Trophoblast cell (in vitro differentiated cells and primary cell): ENCODE results near the gene SLAIN1.

Source experiments
- DNase-seq, 2 donors: peaks; one replicate each; pipeline ENCODE4 v3.0.0-alpha.2; 2016
- H2AFZ ChIP-seq: 2 replicates; pipeline ENCODE4 v1.6.1; 2013; ENCODE audit warnings: low read length, moderate library complexity, mild to moderate bottlenecking; ENCODE audit not compliant: insufficient read depth, poor library complexity
- H2AK5ac ChIP-seq: 2 replicates; pipeline ENCODE4 v1.6.1; 2013; ENCODE audit warnings: mild to moderate bottlenecking, low read length
- H2BK120ac ChIP-seq: 2 replicates; pipeline ENCODE4 v1.6.1; 2013; ENCODE audit warnings: low read length, mild to moderate bottlenecking, moderate library complexity; ENCODE audit not compliant: insufficient read depth, poor library complexity
- H2BK12ac ChIP-seq: 2 replicates; pipeline ENCODE4 v1.6.1; 2013; ENCODE audit warnings: mild to moderate bottlenecking, low read length, moderate library complexity
- H2BK5ac ChIP-seq: 2 replicates; pipeline ENCODE4 v1.6.1; 2013; ENCODE audit warnings: low read length, low read depth, moderate library complexity, mild to moderate bottlenecking; ENCODE audit not compliant: poor library complexity
- H3K14ac ChIP-seq: 2 replicates; pipeline ENCODE4 v1.6.1; 2013; ENCODE audit warnings: mild to moderate bottlenecking, low read length
- H3K18ac ChIP-seq: 2 replicates; pipeline ENCODE4 v1.6.1; 2013; ENCODE audit warnings: mild to moderate bottlenecking, low read length
- H3K23ac ChIP-seq: 2 replicates; pipeline ENCODE4 v1.6.1; 2013; ENCODE audit warnings: low read length
- H3K27ac ChIP-seq: 2 replicates; pipeline ENCODE4 v1.5.1; 2013; ENCODE audit warnings: low read depth, mild to moderate bottlenecking, inconsistent platforms, low read length, moderate library complexity
- H3K27me3 ChIP-seq: 2 replicates; pipeline ENCODE4 v1.6.1; 2013; ENCODE audit warnings: inconsistent platforms, mild to moderate bottlenecking, low read length, moderate library complexity; ENCODE audit not compliant: insufficient read depth
- H3K36me3 ChIP-seq, 2 experiments: 1 replicate in 1 of 2; 2 replicates in 1 of 2; pipeline ENCODE4 v1.6.1; 2013; ENCODE audit warnings: low read length in 2 of 2, mild to moderate bottlenecking in 2 of 2, moderate library complexity in 1 of 2; ENCODE audit not compliant: insufficient read depth in 2 of 2, control insufficient read depth in 1 of 2
- H3K4ac ChIP-seq: 2 replicates; pipeline ENCODE4 v1.6.1; 2013; ENCODE audit warnings: low read depth, mild to moderate bottlenecking, low read length, moderate library complexity
- H3K4me1 ChIP-seq, 2 experiments: 1 replicate in 1 of 2; 2 replicates in 1 of 2; pipeline ENCODE4 v1.6.1; 2013; ENCODE audit warnings: low read length in 2 of 2, mild to moderate bottlenecking in 2 of 2, moderate library complexity in 1 of 2; ENCODE audit not compliant: insufficient read depth in 2 of 2, control insufficient read depth in 1 of 2
- H3K4me2 ChIP-seq: 2 replicates; pipeline ENCODE4 v1.6.1; 2013; ENCODE audit warnings: inconsistent platforms, mild to moderate bottlenecking, low read length, moderate library complexity
- H3K4me3 ChIP-seq: 2 replicates; pipeline ENCODE4 v1.5.1; 2013; ENCODE audit warnings: mild to moderate bottlenecking, low read depth, low read length, inconsistent platforms
- H3K79me1 ChIP-seq: one replicate; pipeline ENCODE4 v1.6.1; 2013; ENCODE audit warnings: low read length
- H3K79me2 ChIP-seq: 2 replicates; pipeline ENCODE4 v1.6.1; 2013; ENCODE audit warnings: low read length, mild to moderate bottlenecking; ENCODE audit not compliant: control insufficient read depth, insufficient read depth, poor library complexity
- H3K9ac ChIP-seq: 2 replicates; pipeline ENCODE4 v1.6.1; 2013; ENCODE audit warnings: mild to moderate bottlenecking, low read length
- H3K9me3 ChIP-seq: 2 replicates; pipeline ENCODE4 v1.6.1; 2013; ENCODE audit warnings: low read depth, mild to moderate bottlenecking, control low read depth, inconsistent platforms, low read length; ENCODE audit not compliant: insufficient read depth
- H4K12ac ChIP-seq: 2 replicates; pipeline ENCODE4 v1.6.1; 2013; ENCODE audit warnings: low read depth, mild to moderate bottlenecking, low read length, moderate library complexity
- H4K8ac ChIP-seq: 2 replicates; pipeline ENCODE4 v1.6.1; 2013; ENCODE audit warnings: low read depth, mild to moderate bottlenecking, low read length, moderate library complexity
- H4K91ac ChIP-seq: one replicate; pipeline ENCODE4 v1.6.1; 2013; ENCODE audit warnings: low read depth, mild to moderate bottlenecking, low read length, moderate library complexity
- WGBS: extraction: QIAGEN DNeasy Blood & Tissue Kit; methylation state at CpG from one replicate; pipeline ENCODE4 v1.1.7; 2013; ENCODE audit warnings: missing lambda C conversion rate; ENCODE audit not compliant: insufficient read length, insufficient coverage; ENCODE audit errors: extremely low coverage; 5-methylcytosine and 5-hydroxymethylcytosine counted together

The SLAIN1 gene

DNA sequence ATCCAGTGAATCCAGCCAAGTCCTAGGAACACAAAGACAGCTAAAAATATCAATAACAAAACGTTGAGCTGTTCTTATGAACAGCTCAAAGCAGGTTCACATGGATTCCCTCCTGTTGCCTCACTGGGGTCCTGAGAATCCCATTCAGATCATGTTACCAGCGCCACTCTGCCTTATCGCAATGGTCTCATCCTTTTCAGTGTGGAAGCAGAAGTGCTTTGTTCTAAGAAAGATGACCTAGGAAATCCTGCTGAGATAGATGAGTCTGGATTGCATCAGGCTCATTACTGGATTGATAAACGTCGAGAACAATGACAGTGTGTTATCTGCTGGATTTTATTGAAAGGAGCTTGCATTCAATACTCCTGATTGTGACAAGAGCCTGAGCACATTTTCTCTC, 87.0 kb downstream of the SLAIN1 start:
- no CpG with 5 or more reads among the region's 5 CpGs for WGBS
- Histone ChIP-seq H3K79me1 (peaks cover 3% of the 10 kb centered on the region), H3K18ac (no peak overlapping the region), H3K14ac (no peak overlapping the region), H2BK120ac (no peak overlapping the region), H4K12ac (no peak overlapping the region), H3K79me2 (no peaks in the 10 kb centered on the region), H3K27me3 (no peaks in the 10 kb centered on the region), H3K36me3 (no peaks in the 10 kb centered on the region), H3K9ac (no peak overlapping the region), H3K4me2 (no peak overlapping the region), H3K4me3 (no peak overlapping the region), H3K4me1 (peaks cover 3 to 7% of the 10 kb centered on the region in 2 experiments), H3K9me3 (no peaks in the 10 kb centered on the region), H3K23ac (no peak overlapping the region), H2BK5ac (no peak overlapping the region), H2BK12ac (no peak overlapping the region), H4K91ac (no peak overlapping the region), H4K8ac (no peak overlapping the region), H3K4ac (no peak overlapping the region), H2AFZ (no peak overlapping the region), H2AK5ac (no peak overlapping the region), H3K27ac (no peak overlapping the region)
- no peak for DNase-seq

DNA sequence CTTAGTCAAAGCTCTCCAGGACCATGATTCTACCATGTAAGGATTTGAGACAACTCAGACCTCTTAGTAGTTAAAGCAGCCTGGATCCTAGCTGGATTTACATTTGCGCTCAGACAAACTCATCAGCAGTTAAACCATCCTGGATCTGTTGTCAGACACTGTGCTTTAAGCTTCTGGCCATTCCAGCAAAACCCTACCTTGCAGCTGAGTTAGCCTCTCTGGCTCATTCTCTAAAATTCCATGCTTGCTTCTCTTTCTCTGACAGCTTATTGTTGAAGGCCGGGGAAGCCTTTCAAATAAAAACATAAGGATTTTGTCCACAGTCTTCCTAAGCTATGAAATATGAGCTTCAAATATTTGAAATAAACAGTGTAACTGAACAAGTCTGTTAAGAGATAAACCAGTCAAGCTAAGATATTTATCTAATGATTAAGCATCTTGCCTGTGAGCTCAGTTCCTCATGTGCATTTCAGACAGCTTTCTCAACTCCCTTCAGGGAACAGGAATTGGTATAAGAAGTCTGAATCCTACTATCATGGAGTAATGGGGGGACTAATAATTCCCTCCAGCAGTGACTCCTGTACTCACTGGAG, 89.3 kb downstream of the SLAIN1 start:
- H4K12ac ChIP-seq: no peak overlapping the region
- H3K9ac ChIP-seq: no peak overlapping the region
- no peak overlapping the region for H2AFZ ChIP-seq
- no peak overlapping the region for H2BK5ac ChIP-seq
- H3K4me3 ChIP-seq: no peak overlapping the region
- no peak overlapping the region for H4K8ac ChIP-seq
- no peak overlapping the region for H2AK5ac ChIP-seq
- H3K4me2 ChIP-seq: no peak overlapping the region
- no peak overlapping the region for H3K4ac ChIP-seq
- no peak overlapping the region for H3K14ac ChIP-seq
- WGBS: no CpG with 5 or more reads among the region's 2 CpGs
- H3K36me3 ChIP-seq: no peaks in the 10 kb centered on the region
- peaks cover 9% of the 10 kb centered on the region for H3K9me3 ChIP-seq
- peaks cover 0 to 2% of the 10 kb centered on the region in 2 experiments for H3K4me1 ChIP-seq
- H2BK120ac ChIP-seq: no peak overlapping the region
- no peak overlapping the region for H2BK12ac ChIP-seq
- no peaks in the 10 kb centered on the region for H3K79me2 ChIP-seq
- H3K18ac ChIP-seq: no peak overlapping the region
- H3K79me1 ChIP-seq: no peaks in the 10 kb centered on the region
- no peak overlapping the region for H3K23ac ChIP-seq
- H3K27ac ChIP-seq: no peak overlapping the region
- no peaks in the 10 kb centered on the region for H3K27me3 ChIP-seq
- no peak overlapping the region for H4K91ac ChIP-seq
- DNase-seq: no peak

DNA sequence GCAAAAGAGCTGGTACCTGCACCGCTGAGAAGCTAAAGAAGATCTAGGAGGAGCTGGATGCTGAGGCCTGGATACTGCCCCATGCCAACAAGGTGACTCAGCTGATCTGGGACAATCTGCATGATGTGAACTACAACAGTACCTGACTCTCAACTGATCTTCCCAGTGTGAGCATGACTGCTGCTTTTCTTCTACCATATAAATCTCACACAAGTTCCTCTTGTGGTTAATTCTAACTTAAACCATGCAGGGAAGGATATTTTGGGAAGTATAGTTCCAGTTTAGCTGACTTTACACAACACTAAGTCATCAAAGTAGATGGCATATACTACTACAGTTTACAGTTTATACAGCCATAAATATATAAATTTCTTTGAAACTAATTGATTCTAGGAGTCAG, 91.9 kb downstream of the SLAIN1 start:
- H4K91ac ChIP-seq: no peak overlapping the region
- H3K23ac ChIP-seq: no peak overlapping the region
- H2AK5ac ChIP-seq: no peak overlapping the region
- H4K8ac ChIP-seq: no peak overlapping the region
- no peak overlapping the region for H2BK12ac ChIP-seq
- no peak overlapping the region for H3K4me2 ChIP-seq
- H3K4me1 ChIP-seq: peaks cover 0 to 2% of the 10 kb centered on the region in 2 experiments
- H3K27me3 ChIP-seq: no peaks in the 10 kb centered on the region
- no peak overlapping the region for H3K4me3 ChIP-seq
- H3K36me3 ChIP-seq: no peaks in the 10 kb centered on the region
- H3K79me1 ChIP-seq: no peaks in the 10 kb centered on the region
- H4K12ac ChIP-seq: no peak overlapping the region
- H3K18ac ChIP-seq: no peak overlapping the region
- no peak overlapping the region for H3K14ac ChIP-seq
- peaks cover 9% of the 10 kb centered on the region for H3K9me3 ChIP-seq
- no peak overlapping the region for H3K27ac ChIP-seq
- no peak for DNase-seq
- WGBS: no CpG with 5 or more reads among the region's 1 CpG
- no peaks in the 10 kb centered on the region for H3K79me2 ChIP-seq
- H2BK120ac ChIP-seq: no peak overlapping the region
- H2AFZ ChIP-seq: no peak overlapping the region
- no peak overlapping the region for H3K9ac ChIP-seq
- H3K4ac ChIP-seq: no peak overlapping the region
- H2BK5ac ChIP-seq: no peak overlapping the region

DNA sequence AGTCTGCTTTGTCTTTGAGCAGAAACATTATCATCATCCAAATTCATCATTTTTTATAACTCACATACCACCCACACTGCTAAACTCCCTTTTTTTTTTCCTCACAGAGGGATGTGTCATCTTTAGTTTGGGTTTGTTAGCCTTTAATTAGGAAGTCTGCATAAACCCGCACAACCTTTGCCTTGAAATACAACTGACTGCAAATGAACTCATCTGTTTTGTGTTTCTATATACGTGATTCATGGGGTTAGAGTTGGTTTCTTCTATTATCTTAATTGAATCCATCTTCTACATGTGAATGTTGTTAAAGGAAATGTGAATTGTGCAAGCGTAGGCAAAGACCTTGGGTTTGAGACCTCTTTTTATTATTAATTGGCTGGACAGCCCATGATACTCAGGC, 102.7 kb downstream of the SLAIN1 start:
- Histone ChIP-seq H3K18ac (no peak overlapping the region), H4K91ac (no peak overlapping the region), H4K12ac (no peak overlapping the region), H3K4me2 (no peak overlapping the region), H2AFZ (no peak overlapping the region), H2BK12ac (no peak overlapping the region), H3K4me3 (no peak overlapping the region), H3K14ac (no peak overlapping the region), H3K79me2 (no peaks in the 10 kb centered on the region), H2BK5ac (no peak overlapping the region), H2AK5ac (no peak overlapping the region), H4K8ac (no peak overlapping the region), H3K79me1 (no peaks in the 10 kb centered on the region), H3K4me1 (no peaks in the 10 kb centered on the region), H2BK120ac (no peak overlapping the region), H3K9ac (no peak overlapping the region), H3K27ac (no peak overlapping the region), H3K23ac (no peak overlapping the region), H3K36me3 (no peaks in the 10 kb centered on the region), H3K9me3 (no peaks in the 10 kb centered on the region), H3K27me3 (no peaks in the 10 kb centered on the region), H3K4ac (no peak overlapping the region)
- no CpG with 5 or more reads among the region's 3 CpGs for WGBS
- no peak for DNase-seq
